HG03103 (cell line): ENCODE results near the gene DOCK8.

Experiments
- ATAC-seq: cut with Tn5 transposase; IDR thresholded peaks from one replicate; pipeline ENCODE4 v1.9.1; 2021; ENCODE audit warnings: low read depth; ENCODE audit not compliant: unreplicated experiment

Gene DOCK8

DNA sequence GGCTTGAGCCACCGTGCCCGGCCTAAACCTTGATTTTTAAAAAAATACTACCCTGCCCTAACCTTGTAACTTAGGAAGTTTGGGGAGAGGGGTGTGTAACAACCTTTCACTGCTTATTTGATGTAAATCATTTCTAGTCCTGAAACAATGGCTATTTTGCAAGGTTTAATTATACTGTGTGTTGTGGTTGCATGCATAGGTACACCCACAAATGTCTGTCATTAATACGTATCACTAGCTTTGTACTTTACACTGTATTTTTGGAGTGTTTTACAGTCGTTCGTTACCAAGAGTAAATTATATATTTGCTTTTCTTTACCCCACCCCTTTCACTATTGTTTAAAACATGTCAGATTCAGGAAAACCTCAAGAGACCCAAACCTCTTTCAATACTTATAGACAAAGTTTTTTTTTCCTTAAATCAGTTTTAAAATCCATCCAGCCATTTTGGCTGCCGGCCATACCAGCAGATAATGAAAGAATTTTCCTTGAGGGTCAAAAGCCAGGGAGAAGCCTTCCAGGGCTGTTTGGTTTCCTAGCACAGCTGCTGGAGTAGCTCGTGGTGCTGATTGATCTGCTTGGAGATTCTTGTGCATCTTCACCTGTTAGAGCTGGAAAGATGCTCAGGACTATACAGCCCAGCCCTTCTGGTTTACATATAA, 50.7 kb downstream of the DOCK8 start:
- ATAC-seq: no peak

DNA sequence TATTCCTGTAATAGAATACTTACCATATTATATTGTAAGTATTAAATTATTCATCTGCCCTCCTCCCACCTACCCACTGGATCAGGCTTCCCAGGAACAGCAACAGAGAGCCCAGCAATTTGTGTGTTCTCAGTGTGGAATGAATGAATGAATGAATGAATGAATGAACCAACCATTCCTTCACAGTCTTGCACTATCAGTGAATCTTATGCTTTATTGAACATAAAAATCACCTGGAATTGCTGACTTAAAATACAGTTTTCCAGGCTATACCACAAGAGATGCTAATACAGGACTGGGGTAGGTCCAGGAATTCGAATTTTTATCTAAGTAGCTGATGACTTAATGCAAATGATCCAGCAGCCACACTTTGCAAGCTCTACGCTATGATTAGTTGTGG, 51.6 kb downstream of the DOCK8 start:
- ATAC-seq: no peak

DNA sequence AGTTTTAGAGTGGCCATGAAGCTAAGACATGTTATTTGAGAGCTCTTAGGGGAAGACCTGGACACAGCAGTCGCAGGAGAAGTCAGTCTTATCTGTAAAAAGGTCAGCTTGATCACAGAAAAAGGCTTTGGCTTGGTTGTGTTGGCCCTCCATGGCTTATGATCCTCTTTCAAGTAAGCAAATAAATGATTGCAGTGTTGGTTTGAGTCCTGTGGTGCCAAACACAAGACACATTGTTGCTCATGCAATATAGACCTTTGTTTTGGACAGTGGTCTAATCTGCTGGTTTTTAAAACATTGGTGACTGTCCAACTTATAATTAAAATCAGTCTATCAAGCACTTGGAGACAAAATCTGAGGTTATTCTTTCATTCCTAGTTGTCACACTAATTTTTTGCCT, 54.0 kb downstream of the DOCK8 start:
- ATAC-seq: no peak

DNA sequence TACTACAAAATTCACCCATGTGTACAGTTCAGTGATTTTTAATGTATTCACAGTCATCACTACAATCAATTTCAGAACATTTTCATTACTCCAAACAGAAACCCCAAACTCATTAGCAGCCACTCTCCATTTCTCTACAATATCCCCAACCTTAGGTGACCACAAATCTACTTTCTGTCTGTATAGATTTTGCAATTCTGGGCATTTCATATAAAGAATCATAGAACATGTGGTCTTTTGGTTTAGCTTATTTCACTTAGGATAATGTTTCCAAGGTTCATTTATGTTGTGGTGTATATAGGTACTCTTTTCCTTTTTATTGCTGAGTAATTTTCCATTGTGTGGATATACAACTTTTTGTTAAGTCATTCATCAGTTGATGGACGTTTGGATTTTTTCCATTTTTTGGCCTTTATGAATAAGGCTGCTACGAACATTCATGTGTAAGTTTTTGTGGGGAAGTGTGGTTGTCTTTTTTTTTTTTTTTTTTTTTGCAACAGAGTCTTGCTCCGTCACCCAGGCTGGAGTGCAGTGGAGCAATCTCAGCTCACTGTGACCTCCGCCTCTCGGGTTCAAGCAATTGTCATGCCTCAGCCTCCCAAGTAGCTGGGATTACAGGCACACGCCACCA, 54.5 kb downstream of the DOCK8 start:
- ATAC-seq: no peak

DNA sequence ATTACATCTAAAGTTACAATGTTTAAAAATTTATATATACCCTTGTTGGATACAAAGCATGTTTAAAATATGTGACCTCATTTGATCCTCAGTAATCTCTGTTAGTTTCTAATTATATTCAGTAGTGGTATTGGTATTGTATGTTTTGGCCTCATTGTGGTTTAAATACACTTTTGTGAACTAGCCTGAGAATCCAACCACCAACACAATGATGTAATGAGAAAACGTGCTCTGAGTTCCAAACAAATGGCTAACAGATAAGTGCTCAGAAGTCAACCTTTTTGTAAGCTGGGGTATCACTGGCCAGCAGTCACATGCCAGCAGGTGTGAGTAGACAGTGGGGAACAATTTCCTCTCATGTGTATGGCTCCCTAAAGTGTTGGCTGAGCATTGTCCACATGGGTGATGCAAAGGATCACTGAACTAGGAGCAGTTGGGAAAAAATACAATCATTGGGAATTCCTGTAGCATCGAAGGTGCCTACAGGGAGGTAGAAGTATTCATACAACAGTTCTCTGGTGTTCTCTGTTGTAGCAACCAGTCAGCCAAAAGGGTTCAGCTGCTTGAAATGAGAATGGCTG, 56.1 kb downstream of the DOCK8 start:
- no peak for ATAC-seq

DNA sequence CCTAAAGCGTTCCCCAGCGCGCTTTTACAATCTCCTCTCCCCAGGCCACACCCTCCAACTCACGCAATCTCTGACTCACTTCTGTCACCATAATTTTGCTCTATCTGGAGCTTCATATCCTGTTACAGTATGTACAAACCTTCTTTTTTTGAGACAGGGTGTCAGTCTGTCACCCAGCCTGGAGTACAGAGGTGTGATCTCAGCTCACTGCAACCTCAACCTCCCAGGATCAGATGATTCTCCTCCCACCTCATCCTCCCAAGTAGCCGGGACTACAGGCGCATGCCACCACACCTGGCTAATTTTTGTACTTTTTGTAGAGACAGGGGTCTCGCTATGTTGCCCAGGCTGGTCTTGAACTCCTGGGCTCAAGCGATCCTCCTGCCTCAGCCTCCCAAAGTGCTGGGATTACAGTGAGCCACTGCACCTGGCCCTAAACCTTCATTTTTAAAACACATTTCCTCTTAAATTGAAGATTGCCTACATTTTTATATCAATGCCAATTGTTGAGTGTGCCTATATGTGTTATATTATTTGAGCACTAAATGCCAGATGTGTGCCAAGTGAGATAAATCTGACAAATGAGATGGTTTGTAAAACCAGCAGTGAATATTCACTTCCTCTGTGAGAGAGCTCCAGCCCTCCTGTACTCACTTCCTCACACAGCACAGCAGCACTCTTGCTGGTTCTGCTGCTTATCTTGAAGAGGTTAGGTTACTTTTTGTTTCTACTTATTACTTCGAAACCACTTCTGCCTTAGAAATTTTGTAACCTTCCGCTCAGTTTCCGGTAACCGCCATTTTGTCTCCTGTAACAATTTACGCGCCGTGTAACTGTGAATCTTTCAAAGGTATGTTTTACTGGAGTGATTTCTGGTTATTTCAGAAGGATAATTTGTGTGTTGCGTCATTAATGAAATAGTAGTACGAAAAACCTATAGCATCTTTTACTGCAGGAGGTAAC, 57.9 kb downstream of the DOCK8 start:
- ATAC-seq: peak; percentile 98

DNA sequence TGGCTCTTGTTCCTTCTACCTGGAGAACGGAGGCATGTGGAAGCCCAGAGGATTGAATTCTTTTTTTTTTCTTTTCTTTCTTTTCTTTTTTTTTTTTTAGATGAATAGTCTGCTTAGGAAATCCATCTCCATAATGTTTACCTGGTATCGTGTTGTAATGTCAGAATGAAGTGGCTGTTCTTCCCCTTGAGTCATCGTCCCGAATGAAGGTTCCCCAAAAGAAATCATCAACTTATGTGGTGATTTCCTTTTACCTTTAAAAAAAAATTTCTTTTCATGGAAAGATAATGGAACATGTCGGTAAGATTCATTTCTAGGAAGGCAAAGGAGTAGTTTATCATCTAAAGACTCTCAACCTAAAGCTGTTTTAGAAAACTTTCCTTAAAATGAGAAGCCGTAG, 59.7 kb downstream of the DOCK8 start:
- no peak for ATAC-seq

DNA sequence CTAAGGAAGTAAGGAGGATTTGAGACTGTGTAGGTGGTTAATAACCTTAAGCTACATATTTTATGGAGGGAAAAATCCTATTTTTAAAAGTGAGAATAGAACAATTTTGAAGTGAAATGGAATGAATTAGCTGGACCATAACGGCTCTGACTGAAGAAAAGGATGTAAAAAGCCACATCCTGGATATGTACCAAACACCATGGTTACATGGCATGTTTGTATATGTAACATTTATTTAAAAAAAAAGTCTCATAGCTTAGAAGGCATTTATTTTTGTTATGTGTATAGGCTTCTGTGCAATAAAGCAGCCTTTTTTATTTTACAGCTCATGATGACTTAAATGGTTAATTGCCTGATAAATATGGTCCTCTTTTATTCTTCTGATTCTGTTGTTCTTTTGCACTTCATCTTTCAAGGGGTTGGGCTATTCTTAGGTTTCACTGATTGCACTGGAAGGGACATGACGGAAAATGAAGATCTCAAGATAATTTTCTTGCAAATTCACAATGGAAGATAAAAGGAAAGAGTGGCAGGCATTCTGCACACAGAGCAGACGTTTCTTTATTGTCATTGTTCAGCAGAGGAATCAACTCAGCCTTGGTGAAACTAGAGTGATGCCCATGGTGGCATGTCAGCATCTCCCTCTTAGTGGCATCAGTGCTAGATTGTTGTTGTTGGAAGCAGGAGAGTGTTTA, 63.1 kb downstream of the DOCK8 start:
- no peak for ATAC-seq

DNA sequence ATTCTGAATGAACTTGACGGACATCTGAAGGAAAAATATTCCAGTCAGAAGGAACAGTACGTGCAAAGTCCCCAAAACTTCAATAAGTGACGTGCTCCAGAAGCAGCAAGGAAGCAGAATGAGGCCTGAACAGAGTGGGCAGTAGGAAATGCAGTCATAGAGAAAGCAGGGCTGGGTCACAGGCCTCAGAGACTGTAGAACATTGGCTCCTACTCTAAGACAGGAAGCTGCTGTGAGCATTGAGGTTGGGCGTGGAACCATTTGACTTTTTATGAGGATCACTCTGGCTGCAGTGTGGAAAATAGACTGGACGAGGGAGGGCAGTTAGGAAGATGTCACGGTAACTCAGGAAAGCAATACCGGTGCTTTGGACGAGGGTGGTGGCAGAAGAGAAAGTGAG, 64.0 kb downstream of the DOCK8 start:
- ATAC-seq: no peak

DNA sequence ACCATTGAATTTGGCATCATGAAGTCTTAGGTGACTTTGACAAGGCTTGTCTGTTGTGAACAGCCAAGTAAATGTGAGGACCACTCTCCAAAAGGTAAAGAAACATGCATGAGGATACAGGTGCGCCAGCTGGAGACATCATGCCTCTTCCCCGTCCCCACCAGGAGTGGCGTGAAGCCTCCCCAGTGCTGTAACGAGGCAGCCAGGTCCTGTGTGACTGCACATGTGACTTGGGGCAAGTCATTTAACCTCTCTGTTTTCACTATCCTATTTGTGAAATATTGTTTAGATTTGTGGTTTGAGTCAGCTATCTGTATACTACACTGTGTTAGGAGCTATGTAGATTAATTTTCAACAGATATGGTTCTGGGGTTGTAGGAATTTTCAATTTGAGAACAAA, 65.0 kb downstream of the DOCK8 start:
- ATAC-seq: no peak

DNA sequence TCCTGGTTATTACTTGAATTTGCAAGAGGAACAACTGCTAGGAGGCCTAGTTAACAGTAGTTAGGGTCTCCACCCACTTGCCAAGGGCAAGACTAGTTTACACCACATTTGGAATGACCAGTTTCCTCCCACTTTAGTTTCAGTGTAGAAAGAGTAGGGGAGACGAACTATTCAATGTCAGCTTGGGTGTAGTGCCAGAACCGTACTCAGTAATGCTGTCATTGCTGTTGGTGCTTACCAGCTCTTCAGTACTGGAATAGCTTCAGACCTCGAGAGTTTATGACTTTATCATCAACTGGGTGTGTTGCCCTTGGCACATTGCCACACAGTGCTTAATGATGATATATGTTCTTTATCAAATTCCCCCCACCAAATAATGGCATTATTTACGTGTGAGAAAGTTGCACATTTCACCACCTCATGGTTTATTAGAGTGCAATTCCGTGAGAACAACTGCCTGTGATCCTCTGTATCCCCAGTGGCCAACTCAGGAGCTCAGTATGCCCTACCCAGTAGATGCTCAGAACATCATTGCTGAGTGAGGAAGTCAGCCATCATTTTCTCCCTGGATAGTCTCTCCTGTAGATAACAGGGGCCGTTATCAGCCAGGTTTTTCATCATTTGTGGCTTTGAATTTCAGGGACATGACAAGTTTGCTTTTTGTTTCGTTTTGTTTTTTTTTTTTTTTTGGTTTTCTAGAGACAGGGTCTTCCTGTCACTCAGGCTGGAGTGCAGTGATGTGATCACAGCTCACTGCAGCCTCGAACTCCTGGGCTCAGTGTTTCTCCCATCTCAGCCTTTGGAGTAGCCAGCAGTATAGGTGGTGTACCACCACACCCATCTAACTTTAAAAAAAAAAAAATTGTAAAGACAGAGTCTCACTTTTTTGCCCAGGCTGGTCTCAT, 67.3 kb downstream of the DOCK8 start:
- ATAC-seq: no peak

DNA sequence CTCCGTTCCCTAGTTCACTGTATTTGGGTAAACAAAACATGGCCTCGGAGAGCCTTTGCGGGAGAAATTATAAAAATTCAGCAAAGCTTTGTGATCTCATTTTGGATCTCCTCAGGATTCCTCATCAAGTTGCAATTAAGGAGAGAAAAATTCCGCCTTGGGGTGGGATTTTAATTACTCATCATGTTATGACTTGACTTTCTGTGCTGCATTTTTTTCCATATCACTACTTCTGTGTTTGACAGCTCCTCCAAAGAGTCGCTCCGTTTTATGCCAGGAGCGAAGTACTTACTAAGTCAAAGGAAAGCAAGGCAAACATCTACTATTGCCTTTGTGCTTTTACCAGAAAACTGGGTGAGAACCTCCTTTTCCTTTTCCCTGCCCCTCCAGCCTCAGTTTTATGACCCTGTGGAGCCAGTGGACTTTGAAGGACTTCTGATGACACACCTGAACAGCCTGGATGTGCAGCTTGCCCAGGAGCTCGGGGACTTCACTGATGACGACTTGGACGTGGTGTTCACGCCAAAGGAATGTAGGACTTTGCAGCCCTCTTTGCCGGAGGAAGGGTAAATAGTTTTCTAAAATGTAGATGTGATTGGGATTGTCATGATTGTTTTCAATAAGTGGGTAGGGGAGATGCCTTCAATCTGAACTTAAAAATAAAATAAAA, 71.5 kb downstream of the DOCK8 start:
- no peak for ATAC-seq

DNA sequence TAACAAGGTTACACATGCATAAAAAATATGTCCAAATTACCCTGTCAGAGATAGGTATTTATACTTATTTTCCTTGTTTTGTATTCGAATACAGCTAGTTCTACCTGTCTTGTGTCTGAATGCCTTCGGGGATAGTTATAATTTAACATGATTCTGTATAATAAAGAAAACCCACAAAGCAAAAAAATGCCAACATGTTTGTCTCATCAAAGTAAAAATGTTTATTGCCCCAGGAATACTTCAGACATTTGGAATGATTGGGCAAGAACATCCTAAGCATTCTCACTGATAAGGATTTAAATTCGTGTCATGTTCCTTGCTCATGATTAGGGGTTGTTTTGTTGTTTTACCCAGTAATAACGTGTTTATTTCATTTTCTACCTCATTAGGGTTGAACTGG, 74.5 kb downstream of the DOCK8 start:
- ATAC-seq: no peak

DNA sequence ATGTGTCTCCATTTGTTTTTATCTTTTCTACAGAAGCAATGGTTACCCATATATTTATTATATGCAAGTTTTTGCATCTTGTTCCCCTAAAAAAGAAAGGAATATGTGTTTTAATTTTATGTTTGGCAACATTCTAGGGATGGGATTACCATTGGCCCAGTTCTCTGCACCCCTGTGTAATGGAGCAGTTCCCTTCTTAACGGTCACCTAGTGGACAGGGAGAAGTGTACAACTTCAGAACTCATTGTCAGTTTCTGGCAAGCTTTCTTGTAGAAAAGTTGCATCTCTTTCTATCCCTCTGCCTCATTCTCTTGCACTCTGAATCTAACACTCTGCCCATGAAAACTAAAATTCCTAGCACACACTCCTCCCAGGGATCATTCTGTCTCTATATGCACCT, 78.2 kb downstream of the DOCK8 start:
- ATAC-seq: no peak

DNA sequence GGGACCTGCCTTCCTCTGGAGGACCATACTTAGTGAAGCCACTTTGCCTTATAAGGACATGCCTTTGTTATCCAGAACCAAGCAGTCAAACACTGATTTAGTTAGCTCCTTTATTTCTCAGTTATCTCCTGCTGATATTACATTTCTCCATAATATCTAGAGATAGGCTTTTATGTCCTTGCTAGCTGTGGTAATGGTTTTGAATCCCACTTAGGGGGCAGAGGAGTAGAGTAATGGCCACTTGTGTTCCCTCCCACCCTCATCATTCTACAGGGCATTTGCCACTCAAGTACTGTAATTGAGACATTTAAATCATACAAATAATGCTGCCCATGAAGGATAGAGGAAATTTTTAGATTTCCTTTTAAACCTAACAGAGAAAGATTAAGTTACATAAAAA, 80.9 kb downstream of the DOCK8 start:
- ATAC-seq: no peak

DNA sequence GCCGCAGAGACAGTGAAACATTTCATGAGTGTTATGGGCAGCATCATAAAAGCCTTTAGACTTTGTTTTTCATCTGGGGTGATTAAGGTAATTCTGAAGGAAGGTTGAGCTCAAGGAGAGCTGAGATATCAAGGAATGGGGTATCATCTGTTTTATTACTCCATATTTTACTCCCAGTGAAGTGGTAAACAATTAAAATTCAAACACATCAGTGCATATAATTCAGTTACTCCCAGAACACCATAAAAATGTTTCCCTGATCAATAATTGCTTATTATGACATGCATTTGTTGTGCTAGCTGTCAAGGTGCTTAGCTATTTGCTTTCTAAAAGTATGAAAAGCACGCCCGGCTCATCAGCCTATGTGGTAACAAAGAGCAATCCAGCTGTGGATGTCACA, 81.7 kb downstream of the DOCK8 start:
- no peak for ATAC-seq

DNA sequence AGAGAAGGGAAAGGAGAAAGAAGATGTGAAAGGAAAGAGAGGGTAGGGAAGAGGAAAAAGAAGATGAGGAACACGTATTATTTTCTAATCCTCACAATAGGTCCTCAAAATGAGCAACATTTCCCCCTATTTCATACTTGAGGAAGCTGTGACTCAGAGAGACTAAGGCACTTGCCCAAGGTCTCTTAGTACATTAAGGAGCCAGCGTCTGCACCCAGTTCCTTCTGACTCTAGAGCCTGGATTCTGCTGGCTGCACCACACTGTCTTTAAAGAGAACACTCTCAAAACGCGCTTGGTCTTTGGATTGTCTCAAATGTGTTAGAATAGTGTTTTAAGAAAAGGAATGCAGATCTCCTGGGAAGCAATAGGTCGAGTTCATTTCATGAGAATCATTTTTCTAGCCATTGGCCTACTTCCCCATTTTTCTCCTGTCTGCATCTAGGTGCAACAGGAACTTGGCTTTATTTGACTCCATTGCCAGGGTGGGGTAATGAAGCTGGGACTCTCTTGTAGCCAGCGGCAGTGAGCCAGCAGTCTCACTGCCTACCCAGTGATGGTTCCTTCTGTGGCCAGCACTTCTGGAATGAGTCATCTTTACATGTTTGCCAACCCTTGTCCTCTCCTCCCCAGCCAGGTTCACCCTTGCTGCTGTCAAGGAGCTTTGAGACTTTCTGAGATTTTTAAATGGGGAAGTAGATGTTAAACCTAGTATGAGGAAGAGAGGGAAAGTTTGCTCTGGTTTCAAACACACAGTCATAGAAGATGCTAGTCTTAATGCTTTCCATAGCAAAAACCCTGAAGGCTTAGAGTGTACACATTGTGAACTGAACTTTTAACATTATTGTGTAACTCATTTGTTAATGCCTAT, 82.7 kb downstream of the DOCK8 start:
- peak; percentile 97 for ATAC-seq

DNA sequence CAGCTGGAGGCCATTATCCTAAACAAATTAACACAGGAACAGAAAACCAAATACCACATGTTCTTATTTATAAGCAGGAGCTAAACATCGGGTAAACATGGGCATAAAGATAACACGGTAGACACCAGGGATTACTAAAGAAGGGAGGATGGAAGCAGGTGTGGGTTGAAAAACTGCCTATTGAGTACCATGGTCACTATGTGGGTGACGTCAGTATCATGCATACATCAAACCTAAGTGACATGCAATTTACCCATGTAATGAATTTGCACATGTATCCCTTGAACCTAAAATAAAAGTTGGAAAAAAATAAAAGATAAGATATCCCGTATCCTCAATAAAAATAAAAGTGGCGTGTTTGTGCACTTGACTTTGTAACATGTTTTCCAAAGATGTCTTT, 88.8 kb downstream of the DOCK8 start:
- ATAC-seq: no peak
